Uterus (tissue), 2 donors: ENCODE results near the gene LARP1.

Experiments
- POLR2A ChIP-seq, 2 donors: fragments of 450-650 bp; IDR thresholded peaks; one replicate each; pipeline ENCODE4 v1.6.1; 2016; ENCODE audit warnings: antibody characterized with exemption in 2 of 2, mild to moderate bottlenecking in 1 of 2, moderate library complexity in 1 of 2
- TF ChIP-seq, protein P1 (sequence below), 4 experiments: fragments of 200-600 bp in 2 of 4; fragments of 450-650 bp in 2 of 4; sonication (generic) in 2 of 4; IDR thresholded peaks; one replicate each; pipeline ENCODE4 v1.5.1; 2016 to 2019; ENCODE audit warnings: antibody characterized with exemption in 4 of 4, mild to moderate bottlenecking in 2 of 4, moderate library complexity in 1 of 4

DNA sequence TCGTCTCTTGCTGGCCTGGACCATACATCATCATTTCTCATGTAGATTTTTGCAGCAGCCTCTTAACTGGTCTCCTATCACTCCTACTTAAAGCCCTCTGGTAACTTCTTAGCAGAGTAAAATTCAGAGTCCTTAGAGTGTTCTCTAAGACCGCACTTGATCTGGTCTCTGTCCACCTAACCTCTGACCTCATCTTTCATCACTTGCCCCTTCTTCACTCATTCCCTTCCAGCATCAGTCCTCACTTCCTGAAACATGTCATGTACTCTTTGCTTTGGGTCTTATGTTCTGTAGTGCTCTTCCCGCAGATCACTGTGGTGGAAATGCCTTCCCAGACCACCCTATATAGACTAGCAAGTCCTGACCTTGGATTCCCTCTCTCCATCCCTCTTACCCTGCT is 9.8 kb downstream of the LARP1 start:
- TF ChIP-seq, protein P1, sequence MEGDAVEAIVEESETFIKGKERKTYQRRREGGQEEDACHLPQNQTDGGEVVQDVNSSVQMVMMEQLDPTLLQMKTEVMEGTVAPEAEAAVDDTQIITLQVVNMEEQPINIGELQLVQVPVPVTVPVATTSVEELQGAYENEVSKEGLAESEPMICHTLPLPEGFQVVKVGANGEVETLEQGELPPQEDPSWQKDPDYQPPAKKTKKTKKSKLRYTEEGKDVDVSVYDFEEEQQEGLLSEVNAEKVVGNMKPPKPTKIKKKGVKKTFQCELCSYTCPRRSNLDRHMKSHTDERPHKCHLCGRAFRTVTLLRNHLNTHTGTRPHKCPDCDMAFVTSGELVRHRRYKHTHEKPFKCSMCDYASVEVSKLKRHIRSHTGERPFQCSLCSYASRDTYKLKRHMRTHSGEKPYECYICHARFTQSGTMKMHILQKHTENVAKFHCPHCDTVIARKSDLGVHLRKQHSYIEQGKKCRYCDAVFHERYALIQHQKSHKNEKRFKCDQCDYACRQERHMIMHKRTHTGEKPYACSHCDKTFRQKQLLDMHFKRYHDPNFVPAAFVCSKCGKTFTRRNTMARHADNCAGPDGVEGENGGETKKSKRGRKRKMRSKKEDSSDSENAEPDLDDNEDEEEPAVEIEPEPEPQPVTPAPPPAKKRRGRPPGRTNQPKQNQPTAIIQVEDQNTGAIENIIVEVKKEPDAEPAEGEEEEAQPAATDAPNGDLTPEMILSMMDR (IDR thresholded peaks at IDR 0.05): no peak
- TF ChIP-seq POLR2A (IDR thresholded peaks at IDR 0.05): no peak
